ENCODE results near the gene POU2F2. TPM values are rescaled to one million over a fixed set of nuclear protein-coding genes. Genes with fewer than 3 reads are reported as not detected.

The POU2F2 gene
- total and polyA plus RNA-seq, 12 donors: 0.72 to 17.2 (median 3.1) TPM

DNA sequence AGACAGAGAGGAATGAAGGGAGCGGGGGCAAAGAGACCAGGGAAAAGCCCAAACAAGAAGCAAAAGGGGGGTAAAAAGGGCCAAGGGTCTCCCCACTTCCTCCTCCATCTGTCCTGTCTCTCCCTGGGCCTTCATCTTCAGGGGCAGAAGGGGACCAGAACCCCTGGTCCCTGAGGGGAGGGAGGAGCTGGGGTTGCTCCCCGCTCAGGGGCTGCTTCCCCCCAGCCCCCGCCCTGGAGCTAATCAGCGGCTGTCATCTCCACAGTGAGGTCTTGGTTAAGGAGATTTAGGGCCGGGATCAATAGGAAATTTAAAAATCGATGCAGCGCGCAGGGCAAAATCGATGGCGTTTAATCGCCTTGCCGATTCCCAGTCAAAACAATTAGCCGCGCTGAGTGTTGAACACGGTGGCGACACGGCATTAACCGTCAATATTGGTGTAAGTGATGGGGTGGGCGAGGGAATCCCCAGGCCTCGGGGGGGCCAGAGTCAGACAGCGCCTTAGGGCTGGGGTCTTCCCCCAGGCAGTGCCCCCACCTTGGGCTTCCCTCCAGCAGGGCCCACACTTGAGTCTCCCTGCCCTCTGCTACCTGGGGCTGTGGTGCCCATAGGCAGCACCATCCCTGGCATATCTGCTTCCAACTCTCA is 29.5 kb upstream of the POU2F2 start:
- intact Hi-C loops (cut with DNase I): no loop called here
- 80 to 88% (median 84%) methylated on average over 21 of the region's 21 CpGs for WGBS, 4 donors
- no peak overlapping the region for H3K27ac ChIP-seq

GRCh38 chr19:42159942-42160341 is 27.7 kb upstream of the POU2F2 start:
- WGBS, 4 donors: 68 to 76% (median 72%) methylated on average over 7 of the region's 7 CpGs
- intact Hi-C loops (cut with DNase I): no loop called here
- no peaks in the 10 kb centered on the region for H3K4me1 ChIP-seq (replicated peaks in 1 of 2)
- DNase-seq: no peak
- no peak overlapping the region for H3K27ac ChIP-seq
- no peaks in the 10 kb centered on the region for H3K27me3 ChIP-seq
- H3K36me3 ChIP-seq (replicated peaks in 1 of 2): no peaks in the 10 kb centered on the region
- H3K4me3 ChIP-seq: no peak overlapping the region
- H3K9me3 ChIP-seq (replicated peaks in 1 of 3): no peaks in the 10 kb centered on the region
- no peak for TF ChIP-seq CTCF (IDR thresholded peaks at IDR 0.05)
- no peak for TF ChIP-seq POLR2A (IDR thresholded peaks at IDR 0.05)

More for the DNA sequence above, 29.5 kb upstream of the POU2F2 start:
- TF ChIP-seq CTCF (IDR thresholded peaks at IDR 0.05): no peak
- TF ChIP-seq POLR2A (IDR thresholded peaks at IDR 0.05): no peak
- no peak overlapping the region for H3K4me3 ChIP-seq
- H3K9me3 ChIP-seq (replicated peaks in 1 of 3): no peaks in the 10 kb centered on the region
- H3K27me3 ChIP-seq: no peaks in the 10 kb centered on the region
- no peaks in the 10 kb centered on the region for H3K36me3 ChIP-seq (replicated peaks in 1 of 2)
- no peak for DNase-seq
- no peaks in the 10 kb centered on the region for H3K4me1 ChIP-seq (replicated peaks in 1 of 2)

DNA sequence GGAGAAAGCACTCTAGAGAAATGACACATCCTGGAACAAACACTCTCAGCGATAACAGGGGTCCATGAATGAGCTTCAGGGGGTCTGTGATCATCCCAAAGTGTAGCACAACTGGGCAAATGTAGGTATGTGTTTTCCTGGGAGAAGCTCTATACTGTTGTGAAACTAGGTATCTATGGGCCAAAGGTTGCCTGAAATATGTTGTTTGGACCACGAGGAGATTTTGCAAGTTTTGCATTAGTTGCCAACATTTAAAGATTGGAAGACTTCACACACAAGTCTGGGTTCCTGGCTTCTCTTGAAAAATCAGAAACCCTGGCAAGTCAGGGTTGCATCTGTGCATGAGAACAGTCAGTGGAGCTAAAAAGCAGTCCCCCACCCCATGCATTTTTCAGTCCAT is 26.7 kb upstream of the POU2F2 start:
- no peaks in the 10 kb centered on the region for H3K9me3 ChIP-seq (replicated peaks in 1 of 3)
- 54 to 58% (median 56%) methylated on average over 2 of the region's 2 CpGs for WGBS, 4 donors
- no peak for DNase-seq
- no peaks in the 10 kb centered on the region for H3K4me1 ChIP-seq (replicated peaks in 1 of 2)
- no peaks in the 10 kb centered on the region for H3K36me3 ChIP-seq (replicated peaks in 1 of 2)
- no peak overlapping the region for H3K4me3 ChIP-seq
- TF ChIP-seq POLR2A (IDR thresholded peaks at IDR 0.05) (no peak), CTCF (IDR thresholded peaks at IDR 0.05) (no peak)
- intact Hi-C loops (cut with DNase I): no loop called here
- H3K27me3 ChIP-seq: no peaks in the 10 kb centered on the region
- no peak overlapping the region for H3K27ac ChIP-seq

GRCh38 chr19:42156571-42156970 is 24.3 kb upstream of the POU2F2 start:
- intact Hi-C loops (cut with DNase I): no loop called here
- 84 to 97% (median 90%) methylated on average over 8 of the region's 8 CpGs for WGBS, 4 donors
- Histone ChIP-seq H3K4me3 (no peak overlapping the region), H3K36me3 (replicated peaks in 1 of 2) (no peaks in the 10 kb centered on the region), H3K9me3 (replicated peaks in 1 of 3) (no peaks in the 10 kb centered on the region), H3K27me3 (peaks cover 3% of the 10 kb centered on the region), H3K4me1 (replicated peaks in 1 of 2) (no peaks in the 10 kb centered on the region), H3K27ac (no peak overlapping the region)
- TF ChIP-seq CTCF (IDR thresholded peaks at IDR 0.05): no peak
- no peak for TF ChIP-seq POLR2A (IDR thresholded peaks at IDR 0.05)
- DNase-seq: no peak

All from adrenal gland (tissue), 12 donors.